Measurements from ENCODE around the gene PICALM. TPM values are rescaled to one million over a fixed set of nuclear protein-coding genes. Genes with fewer than 3 reads are reported as not detected.
"Not testable (repeated sequence)": the region's sequence is repeated elsewhere in the genome, so short reads cannot be mapped to it uniquely, and the experiment has no call there.

The PICALM gene
- total and polyA plus RNA-seq, 8 donors: 35.1 to 687 (median 150) TPM

DNA sequence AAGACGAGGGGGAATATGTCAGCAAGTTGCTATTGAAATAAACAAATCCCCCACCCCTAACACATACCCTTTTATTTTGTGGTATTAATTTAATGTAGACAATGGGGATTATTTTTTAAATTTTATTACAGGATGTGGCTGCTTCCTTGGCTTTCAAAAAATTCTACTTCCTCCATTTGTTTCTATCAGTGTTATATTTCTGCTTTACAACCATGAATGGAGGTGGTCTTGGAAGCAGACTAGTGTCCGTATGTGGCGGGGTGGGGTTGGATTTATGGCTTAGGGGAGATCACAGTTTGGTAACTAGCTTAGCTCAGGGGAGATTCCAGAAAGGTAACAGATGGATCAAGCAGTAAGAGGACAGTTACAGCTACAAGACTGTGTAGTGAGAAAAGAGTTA is 39.3 kb upstream of the PICALM start:
- TF ChIP-seq, protein P1, sequence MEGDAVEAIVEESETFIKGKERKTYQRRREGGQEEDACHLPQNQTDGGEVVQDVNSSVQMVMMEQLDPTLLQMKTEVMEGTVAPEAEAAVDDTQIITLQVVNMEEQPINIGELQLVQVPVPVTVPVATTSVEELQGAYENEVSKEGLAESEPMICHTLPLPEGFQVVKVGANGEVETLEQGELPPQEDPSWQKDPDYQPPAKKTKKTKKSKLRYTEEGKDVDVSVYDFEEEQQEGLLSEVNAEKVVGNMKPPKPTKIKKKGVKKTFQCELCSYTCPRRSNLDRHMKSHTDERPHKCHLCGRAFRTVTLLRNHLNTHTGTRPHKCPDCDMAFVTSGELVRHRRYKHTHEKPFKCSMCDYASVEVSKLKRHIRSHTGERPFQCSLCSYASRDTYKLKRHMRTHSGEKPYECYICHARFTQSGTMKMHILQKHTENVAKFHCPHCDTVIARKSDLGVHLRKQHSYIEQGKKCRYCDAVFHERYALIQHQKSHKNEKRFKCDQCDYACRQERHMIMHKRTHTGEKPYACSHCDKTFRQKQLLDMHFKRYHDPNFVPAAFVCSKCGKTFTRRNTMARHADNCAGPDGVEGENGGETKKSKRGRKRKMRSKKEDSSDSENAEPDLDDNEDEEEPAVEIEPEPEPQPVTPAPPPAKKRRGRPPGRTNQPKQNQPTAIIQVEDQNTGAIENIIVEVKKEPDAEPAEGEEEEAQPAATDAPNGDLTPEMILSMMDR (IDR thresholded peaks at IDR 0.05): no peak

DNA sequence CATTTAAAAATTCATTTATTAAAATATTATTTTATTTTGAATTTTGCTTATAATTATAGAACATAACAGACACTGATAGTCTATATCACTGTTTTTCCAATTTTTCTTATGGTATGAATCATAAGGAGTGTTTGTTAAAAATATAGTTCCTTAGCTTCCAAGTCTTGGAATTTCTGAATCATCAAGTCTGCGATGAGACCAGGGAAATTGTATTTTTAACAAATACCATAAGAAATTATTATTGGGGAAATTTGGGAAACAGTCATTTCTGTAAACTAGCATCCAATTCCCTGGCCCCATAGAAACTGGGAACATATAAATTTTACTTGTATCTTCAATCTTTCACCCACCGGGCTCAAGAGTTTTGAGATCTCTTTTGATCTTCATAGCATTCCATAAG is 38.0 kb upstream of the PICALM start:
- TF ChIP-seq, protein P1 (IDR thresholded peaks at IDR 0.05): no peak
- TF ChIP-seq EP300 (IDR thresholded peaks at IDR 0.05) (no peak), POLR2A (IDR thresholded peaks at IDR 0.05) (no peak), POLR2AphosphoS5 (IDR thresholded peaks at IDR 0.05) (no peak)
- intact Hi-C loops (cut with DNase I; ENCODE audit: low total_unique reads): no loop called here
- no peaks in the 10 kb centered on the region for H3K4me1 ChIP-seq
- H3K27ac ChIP-seq: no peak overlapping the region
- 77 to 91% (median 89%) methylated on average over 2 of the region's 2 CpGs for WGBS, 5 donors
- H3K27me3 ChIP-seq: no peaks in the 10 kb centered on the region
- H3K4me3 ChIP-seq: no peak overlapping the region
- DNase-seq: no peak
- no peaks in the 10 kb centered on the region for H3K36me3 ChIP-seq
- H3K9me3 ChIP-seq: no peaks in the 10 kb centered on the region

More for the DNA sequence above, 39.3 kb upstream of the PICALM start:
- H3K36me3 ChIP-seq: no peaks in the 10 kb centered on the region
- no peak overlapping the region for H3K4me3 ChIP-seq
- no peak overlapping the region for H3K27ac ChIP-seq
- no peaks in the 10 kb centered on the region for H3K27me3 ChIP-seq
- no peaks in the 10 kb centered on the region for H3K4me1 ChIP-seq
- 68 to 84% (median 69%) methylated on average over 3 of the region's 3 CpGs for WGBS, 5 donors
- intact Hi-C loops (cut with DNase I; ENCODE audit: low total_unique reads): no loop called here
- no peaks in the 10 kb centered on the region for H3K9me3 ChIP-seq
- DNase-seq: no peak

DNA sequence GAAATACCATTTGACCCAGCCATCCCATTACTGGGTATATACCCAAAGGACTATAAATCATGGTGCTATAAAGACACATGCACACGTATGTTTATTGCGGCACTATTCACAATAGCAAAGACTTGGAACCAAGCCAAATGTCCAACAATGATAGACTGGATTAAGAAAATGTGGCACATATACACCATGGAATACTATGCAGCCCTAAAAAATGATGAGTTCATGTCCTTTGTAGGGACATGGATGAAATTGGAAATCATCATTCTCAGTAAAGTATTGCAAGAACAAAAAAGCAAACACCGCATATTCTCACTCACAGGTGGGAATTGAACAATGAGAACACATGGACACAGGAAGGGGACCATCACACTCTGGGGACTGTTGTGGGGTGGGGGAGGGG is 37.1 kb upstream of the PICALM start:
- intact Hi-C loops (cut with DNase I; ENCODE audit: low total_unique reads); H3K36me3 ChIP-seq; DNase-seq; H3K4me1 ChIP-seq; H3K9me3 ChIP-seq; H3K4me3 ChIP-seq; H3K27ac ChIP-seq; H3K27me3 ChIP-seq: not testable (repeated sequence)
- 74 to 96% (median 93%) methylated on average over 3 of the region's 3 CpGs for WGBS, 5 donors

DNA sequence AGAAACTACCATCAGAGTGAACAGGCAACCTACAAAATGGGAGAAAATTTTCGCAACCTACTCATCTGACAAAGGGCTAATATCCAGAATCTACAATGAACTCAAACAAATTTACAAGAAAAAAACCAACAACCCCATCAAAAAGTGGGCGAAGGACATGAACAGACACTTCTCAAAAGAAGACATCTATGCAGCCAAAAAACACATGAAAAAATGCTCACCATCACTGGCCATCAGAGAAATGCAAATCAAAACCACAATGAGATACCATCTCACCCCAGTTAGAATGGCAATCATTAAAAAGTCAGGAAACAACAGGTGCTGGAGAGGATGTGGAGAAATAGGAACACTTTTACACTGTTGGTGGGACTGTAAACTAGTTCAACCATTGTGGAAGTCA is 36.7 kb upstream of the PICALM start:
- H3K9me3 ChIP-seq; DNase-seq; H3K27ac ChIP-seq; H3K36me3 ChIP-seq; intact Hi-C loops (cut with DNase I; ENCODE audit: low total_unique reads); H3K4me3 ChIP-seq; H3K4me1 ChIP-seq; H3K27me3 ChIP-seq: not testable (repeated sequence)
- 80 to 100% (median 100%) methylated on average over 1 of the region's 2 CpGs; no CpG with 5 or more reads in 2 of the 5 donors for WGBS, 5 donors

DNA sequence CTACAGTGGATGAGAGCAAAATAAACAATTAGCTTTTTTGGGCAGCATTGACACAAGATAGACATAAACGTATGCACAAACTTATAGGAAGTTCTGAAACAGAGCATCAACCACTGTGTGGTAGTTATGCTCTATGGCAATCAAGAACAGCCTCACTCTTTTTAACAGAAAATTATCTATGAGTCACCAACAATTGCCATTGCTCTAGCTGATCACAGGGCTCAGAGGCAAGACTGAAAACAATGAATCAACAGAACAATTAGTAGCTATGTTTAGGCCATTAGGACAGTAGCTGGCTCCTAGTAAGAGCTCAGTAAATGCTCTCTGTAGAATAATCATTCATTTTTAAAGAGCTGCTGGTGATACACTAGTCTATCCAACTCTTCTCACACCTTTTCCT is 34.9 kb upstream of the PICALM start:
- no peaks in the 10 kb centered on the region for H3K4me1 ChIP-seq
- H3K27ac ChIP-seq: no peak overlapping the region
- no peaks in the 10 kb centered on the region for H3K9me3 ChIP-seq
- H3K27me3 ChIP-seq: no peaks in the 10 kb centered on the region
- no peak for DNase-seq
- no peak overlapping the region for H3K4me3 ChIP-seq
- TF ChIP-seq POLR2A (IDR thresholded peaks at IDR 0.05) (no peak), EP300 (IDR thresholded peaks at IDR 0.05) (no peak), POLR2AphosphoS5 (IDR thresholded peaks at IDR 0.05) (no peak)
- TF ChIP-seq, protein P1 (IDR thresholded peaks at IDR 0.05): no peak
- WGBS, 5 donors: 34 to 69% (median 49%) methylated on average over 1 of the region's 1 CpG
- H3K36me3 ChIP-seq: no peaks in the 10 kb centered on the region
- intact Hi-C loops (cut with DNase I; ENCODE audit: low total_unique reads): no loop called here

DNA sequence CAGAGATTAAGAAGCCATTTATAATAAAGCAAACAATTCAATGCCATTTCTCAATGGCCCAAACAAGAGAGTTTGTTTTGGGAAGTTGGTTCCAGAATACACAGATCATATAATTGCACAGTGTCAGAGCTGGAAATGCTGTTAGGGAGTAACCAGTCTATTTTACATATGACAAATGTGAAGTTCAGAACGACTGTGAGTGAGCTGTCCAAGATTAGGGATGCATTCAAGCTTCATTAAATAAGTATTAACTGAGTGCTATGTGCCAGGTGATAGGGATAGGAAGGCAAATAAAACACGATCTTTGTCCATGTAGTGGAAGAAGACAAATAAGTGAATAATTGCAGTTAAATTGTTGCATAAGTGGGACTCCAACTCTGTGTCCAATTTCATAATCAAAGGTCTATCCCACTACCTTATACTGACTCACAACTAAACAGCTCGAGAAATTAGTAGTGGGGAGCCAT is 33.1 kb upstream of the PICALM start:
- Histone ChIP-seq H3K4me1 (no peaks in the 10 kb centered on the region), H3K9me3 (no peaks in the 10 kb centered on the region), H3K36me3 (no peaks in the 10 kb centered on the region), H3K27ac (no peak overlapping the region), H3K27me3 (no peaks in the 10 kb centered on the region), H3K4me3 (no peak overlapping the region)
- 38 to 55% (median 45%) methylated on average over 3 of the region's 3 CpGs for WGBS, 5 donors
- no peak for DNase-seq
- intact Hi-C loops (cut with DNase I; ENCODE audit: low total_unique reads): no loop called here
- TF ChIP-seq EP300 (IDR thresholded peaks at IDR 0.05): no peak
- TF ChIP-seq, protein P1 (IDR thresholded peaks at IDR 0.05): no peak
- TF ChIP-seq POLR2AphosphoS5 (IDR thresholded peaks at IDR 0.05): no peak
- TF ChIP-seq POLR2A (IDR thresholded peaks at IDR 0.05): no peak
